ENCODE measurements around the gene ALPL.
"Not testable (repeated sequence)": the region's sequence is repeated elsewhere in the genome, so short reads cannot be mapped to it uniquely, and the experiment has no call there.

The ALPL gene

DNA sequence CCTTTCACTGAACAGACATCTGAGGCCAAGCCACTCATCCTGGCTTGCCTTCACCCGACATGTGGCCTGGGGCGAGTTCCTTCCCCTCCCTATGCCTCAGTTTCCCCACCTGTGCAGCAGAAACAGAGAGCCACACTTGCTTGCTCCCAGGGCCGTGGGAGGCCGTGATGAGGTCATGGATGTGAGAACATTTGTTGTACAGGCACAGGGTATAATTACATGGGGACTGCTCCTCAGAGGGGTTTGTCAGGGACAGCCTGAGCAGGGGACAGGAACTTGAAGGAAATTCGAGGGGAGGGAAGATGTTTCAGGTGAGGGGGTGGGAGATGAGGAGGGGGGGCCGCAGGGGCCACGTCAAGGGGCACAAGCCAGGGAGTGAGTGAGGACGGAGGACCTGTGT, 56.1 kb downstream of the ALPL start:
- Histone ChIP-seq H3K79me2 (ENCODE audit: insufficient read depth, low read length) (no peaks in the 10 kb centered on the region), H4K20me1 (ENCODE audit: insufficient read depth, low read length) (no peaks in the 10 kb centered on the region), H3K36me3 (ENCODE audit: insufficient read depth, low read length) (no peaks in the 10 kb centered on the region), H3K27ac (ENCODE audit: low read depth, low read length, poor library complexity, severe bottlenecking) (no peak overlapping the region), H3K27me3 (ENCODE audit: insufficient read depth, low read length) (peaks cover 22% of the 10 kb centered on the region; the same call in 1 of the 2 replicates), H3K9me3 (ENCODE audit: low read length) (no peaks in the 10 kb centered on the region), H3K4me2 (ENCODE audit: low read length) (no peak overlapping the region), H3K4me3 (ENCODE audit: low read depth, low read length, poor library complexity, severe bottlenecking) (no peak overlapping the region), H3K9me2 (ENCODE audit: low read depth, low read length) (no peaks in the 10 kb centered on the region), H2AFZ (ENCODE audit: low read length) (no peak overlapping the region), H3K9ac (ENCODE audit: low read length) (no peak overlapping the region), H3K4me1 (ENCODE audit: insufficient read depth, low read length, severe bottlenecking) (no peaks in the 10 kb centered on the region), H3F3A (ENCODE audit: insufficient read depth, low read length) (no peaks in the 10 kb centered on the region)
- TF ChIP-seq, protein P1, sequence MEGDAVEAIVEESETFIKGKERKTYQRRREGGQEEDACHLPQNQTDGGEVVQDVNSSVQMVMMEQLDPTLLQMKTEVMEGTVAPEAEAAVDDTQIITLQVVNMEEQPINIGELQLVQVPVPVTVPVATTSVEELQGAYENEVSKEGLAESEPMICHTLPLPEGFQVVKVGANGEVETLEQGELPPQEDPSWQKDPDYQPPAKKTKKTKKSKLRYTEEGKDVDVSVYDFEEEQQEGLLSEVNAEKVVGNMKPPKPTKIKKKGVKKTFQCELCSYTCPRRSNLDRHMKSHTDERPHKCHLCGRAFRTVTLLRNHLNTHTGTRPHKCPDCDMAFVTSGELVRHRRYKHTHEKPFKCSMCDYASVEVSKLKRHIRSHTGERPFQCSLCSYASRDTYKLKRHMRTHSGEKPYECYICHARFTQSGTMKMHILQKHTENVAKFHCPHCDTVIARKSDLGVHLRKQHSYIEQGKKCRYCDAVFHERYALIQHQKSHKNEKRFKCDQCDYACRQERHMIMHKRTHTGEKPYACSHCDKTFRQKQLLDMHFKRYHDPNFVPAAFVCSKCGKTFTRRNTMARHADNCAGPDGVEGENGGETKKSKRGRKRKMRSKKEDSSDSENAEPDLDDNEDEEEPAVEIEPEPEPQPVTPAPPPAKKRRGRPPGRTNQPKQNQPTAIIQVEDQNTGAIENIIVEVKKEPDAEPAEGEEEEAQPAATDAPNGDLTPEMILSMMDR (IDR thresholded peaks at IDR 0.05; ENCODE audit: low read length) = no peak
- TF ChIP-seq EZH2 (IDR thresholded peaks at IDR 0.05; ENCODE audit: borderline replicate concordance, low read length) = no peak

DNA sequence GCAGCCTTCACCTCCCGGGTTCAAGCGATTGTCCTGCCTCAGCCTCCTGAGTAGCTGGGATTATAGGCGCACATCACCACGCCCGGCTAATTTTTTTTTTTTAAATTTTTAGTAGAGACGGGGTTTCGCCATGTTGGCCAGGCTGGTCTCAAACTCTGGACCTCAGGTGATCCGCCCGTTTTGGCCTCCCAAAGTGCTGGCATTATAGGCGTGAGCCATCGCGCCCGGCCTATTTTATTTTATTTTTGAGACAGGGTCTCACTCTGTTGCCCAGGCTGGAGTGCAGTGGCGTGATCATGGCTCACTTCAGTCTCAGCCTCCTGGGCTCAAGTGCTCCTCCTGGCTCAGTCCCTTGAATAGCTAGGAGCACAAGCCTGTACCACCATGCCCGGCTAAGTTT, 57.1 kb downstream of the ALPL start:
- peaks cover 22% of the 10 kb centered on the region; the same call in 1 of the 2 replicates for H3K27me3 ChIP-seq (ENCODE audit: insufficient read depth, low read length)
- H3K9ac ChIP-seq (ENCODE audit: low read length); H4K20me1 ChIP-seq (ENCODE audit: insufficient read depth, low read length); H3K9me2 ChIP-seq (ENCODE audit: low read depth, low read length); H3K79me2 ChIP-seq (ENCODE audit: insufficient read depth, low read length); H3K9me3 ChIP-seq (ENCODE audit: low read length); H3K4me3 ChIP-seq (ENCODE audit: low read depth, low read length, poor library complexity, severe bottlenecking); H2AFZ ChIP-seq (ENCODE audit: low read length); H3F3A ChIP-seq (ENCODE audit: insufficient read depth, low read length); H3K4me2 ChIP-seq (ENCODE audit: low read length); H3K4me1 ChIP-seq (ENCODE audit: insufficient read depth, low read length, severe bottlenecking); H3K36me3 ChIP-seq (ENCODE audit: insufficient read depth, low read length); H3K27ac ChIP-seq (ENCODE audit: low read depth, low read length, poor library complexity, severe bottlenecking): not testable (repeated sequence)

DNA sequence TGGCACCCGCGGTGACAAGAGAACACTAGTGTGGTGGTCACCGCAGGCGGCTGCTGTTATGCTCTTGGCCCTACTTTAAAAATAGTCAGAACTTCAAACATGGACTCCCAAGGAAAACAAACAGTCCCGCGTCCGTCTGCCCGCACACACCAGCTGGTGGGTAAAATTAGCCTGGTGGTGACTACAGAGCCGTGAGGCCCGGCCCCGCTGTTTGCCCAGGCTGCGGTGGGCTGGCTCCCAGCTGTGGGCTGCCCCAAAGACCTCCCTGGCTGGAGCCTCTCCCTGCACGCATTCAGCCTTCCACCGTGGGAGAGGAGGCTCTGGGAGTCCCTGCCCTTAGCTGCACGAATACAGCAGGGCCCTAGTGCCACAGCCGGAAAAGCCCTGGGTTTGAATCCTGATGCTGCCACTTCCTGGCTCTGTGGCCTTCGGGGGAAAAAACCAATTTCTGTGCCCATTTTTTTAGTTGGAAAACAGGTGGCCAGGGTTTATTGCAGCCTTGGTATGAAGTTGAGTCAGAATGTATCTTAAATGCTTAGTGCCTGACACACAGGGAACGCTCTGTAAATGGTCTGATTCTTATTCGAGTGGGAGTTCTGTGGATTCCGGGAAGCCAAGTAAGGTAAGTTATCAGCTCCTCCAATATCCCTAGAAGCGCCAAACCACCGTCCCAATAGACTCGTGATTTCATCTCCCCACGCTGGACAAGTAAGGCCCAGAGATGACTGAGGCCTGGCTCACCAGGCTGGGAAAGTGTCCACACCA, 58.2 kb downstream of the ALPL start:
- Histone ChIP-seq H3K9me3 (ENCODE audit: low read length) (no peaks in the 10 kb centered on the region), H3K9me2 (ENCODE audit: low read depth, low read length) (no peaks in the 10 kb centered on the region), H3K27ac (ENCODE audit: low read depth, low read length, poor library complexity, severe bottlenecking) (no peak overlapping the region), H3K4me2 (ENCODE audit: low read length) (no peak overlapping the region), H3K79me2 (ENCODE audit: insufficient read depth, low read length) (no peaks in the 10 kb centered on the region), H3K36me3 (ENCODE audit: insufficient read depth, low read length) (no peaks in the 10 kb centered on the region), H3F3A (ENCODE audit: insufficient read depth, low read length) (no peaks in the 10 kb centered on the region), H3K9ac (ENCODE audit: low read length) (no peak overlapping the region), H3K4me3 (ENCODE audit: low read depth, low read length, poor library complexity, severe bottlenecking) (no peak overlapping the region), H4K20me1 (ENCODE audit: insufficient read depth, low read length) (no peaks in the 10 kb centered on the region), H3K27me3 (ENCODE audit: insufficient read depth, low read length) (peaks cover 22% of the 10 kb centered on the region), H2AFZ (ENCODE audit: low read length) (no peak overlapping the region), H3K4me1 (ENCODE audit: insufficient read depth, low read length, severe bottlenecking) (no peaks in the 10 kb centered on the region)
- no peak for TF ChIP-seq EZH2 (IDR thresholded peaks at IDR 0.05; ENCODE audit: borderline replicate concordance, low read length)
- TF ChIP-seq, protein P1 (IDR thresholded peaks at IDR 0.05; ENCODE audit: low read length) = no peak
